ENCODE data around the gene IQCF5.
"Not testable (repeated sequence)": the region's sequence is repeated elsewhere in the genome, so short reads cannot be mapped to it uniquely, and the experiment has no call there.

The IQCF5 gene

GRCh38 chr3:51875501-51875900, at the start of gene IQCF5:
IQCF5 (minus strand) TSS chr3:51875601; CDS start chr3:51875531, 70 bp downstream.
- no peak within 1 kb of the TSS for H3K27ac ChIP-seq
- no peak for DNase-seq (ENCODE audit: low read depth, low spot score)

GRCh38 chr3:51921081-51921578, 45.7 kb upstream of the IQCF5 start:
- no peak overlapping the region for H3K27ac ChIP-seq
- DNase-seq (ENCODE audit: low read depth, low spot score): no peak

GRCh38 chr3:51916418-51916817, 41.0 kb upstream of the IQCF5 start:
- H3K27ac ChIP-seq: no peak overlapping the region
- DNase-seq (ENCODE audit: low read depth, low spot score): no peak

- peak overlapping the region; percentile 58 for H3K27ac ChIP-seq
- DNase-seq (ENCODE audit: low read depth, low spot score): no peak
Observed at GRCh38 chr3:51908026-51908425, 32.6 kb upstream of the IQCF5 start.

- no peak for DNase-seq (ENCODE audit: low read depth, low spot score)
- no peak overlapping the region for H3K27ac ChIP-seq
Observed at GRCh38 chr3:51904034-51904823, 28.8 kb upstream of the IQCF5 start.

- peak; percentile 79 for DNase-seq (ENCODE audit: low read depth, low spot score)
- peak overlapping the region; percentile 71 for H3K27ac ChIP-seq
Observed at GRCh38 chr3:51902361-51902760, 27.0 kb upstream of the IQCF5 start.

GRCh38 chr3:51900043-51900442, 24.6 kb upstream of the IQCF5 start:
- not testable (repeated sequence) for H3K27ac ChIP-seq; DNase-seq (ENCODE audit: low read depth, low spot score)

GRCh38 chr3:51897391-51897790, 22.0 kb upstream of the IQCF5 start:
- no peak for DNase-seq (ENCODE audit: low read depth, low spot score)
- H3K27ac ChIP-seq: no peak overlapping the region

- DNase-seq (ENCODE audit: low read depth, low spot score): no peak
- no peak overlapping the region for H3K27ac ChIP-seq
Observed at GRCh38 chr3:51896607-51897305, 21.4 kb upstream of the IQCF5 start.

GRCh38 chr3:51894939-51895338, 19.5 kb upstream of the IQCF5 start:
- H3K27ac ChIP-seq: no peak overlapping the region
- no peak for DNase-seq (ENCODE audit: low read depth, low spot score)

- DNase-seq (ENCODE audit: low read depth, low spot score): no peak
Observed at GRCh38 chr3:51894391-51894790, 19.0 kb upstream of the IQCF5 start.

GRCh38 chr3:51891242-51892039, 16.0 kb upstream of the IQCF5 start:
- no peak overlapping the region for H3K27ac ChIP-seq
- no peak for DNase-seq (ENCODE audit: low read depth, low spot score)

More at GRCh38 chr3:51894391-51894790, 19.0 kb upstream of the IQCF5 start:
- H3K27ac ChIP-seq: no peak overlapping the region

GRCh38 chr3:51888463-51889105, 13.2 kb upstream of the IQCF5 start:
- DNase-seq (ENCODE audit: low read depth, low spot score): no peak
- H3K27ac ChIP-seq: no peak overlapping the region

GRCh38 chr3:51887620-51888019, 12.2 kb upstream of the IQCF5 start:
- no peak for DNase-seq (ENCODE audit: low read depth, low spot score)
- no peak overlapping the region for H3K27ac ChIP-seq

- DNase-seq (ENCODE audit: low read depth, low spot score): no peak
Observed at GRCh38 chr3:51886447-51886846, 11.0 kb upstream of the IQCF5 start.

GRCh38 chr3:51879937-51880336, 4.5 kb upstream of the IQCF5 start:
- DNase-seq (ENCODE audit: low read depth, low spot score): no peak
- H3K27ac ChIP-seq: no peak overlapping the region

More at GRCh38 chr3:51886447-51886846, 11.0 kb upstream of the IQCF5 start:
- H3K27ac ChIP-seq: no peak overlapping the region

GRCh38 chr3:51876186-51876585, 785 bp upstream of the IQCF5 start:
- H3K27ac ChIP-seq: no peak overlapping the region
- no peak for DNase-seq (ENCODE audit: low read depth, low spot score)

GRCh38 chr3:51874889-51875288, 512 bp downstream of the IQCF5 start:
- DNase-seq (ENCODE audit: low read depth, low spot score): no peak
- H3K27ac ChIP-seq: no peak overlapping the region

- no peak for DNase-seq (ENCODE audit: low read depth, low spot score)
- H3K27ac ChIP-seq: no peak overlapping the region
Observed at GRCh38 chr3:51874411-51874810, 990 bp downstream of the IQCF5 start.

- DNase-seq (ENCODE audit: low read depth, low spot score): no peak
Observed at GRCh38 chr3:51873876-51874275, 1.5 kb downstream of the IQCF5 start.

More at GRCh38 chr3:51873876-51874275, 1.5 kb downstream of the IQCF5 start:
- no peak overlapping the region for H3K27ac ChIP-seq

All from epithelial cell of prostate (primary cell).